ENCODE data around the gene PRPF6.

- no peak for TF ChIP-seq CTCF (IDR thresholded peaks at IDR 0.05)
- TF ChIP-seq ZFX (IDR thresholded peaks at IDR 0.05; ENCODE audit: borderline replicate concordance), result no peak
Measured at GRCh38 chr20:64072498-64073063, 91.6 kb downstream of the PRPF6 start.

All from 22Rv1 (cell line).